Coronary artery (tissue), 2 donors: ENCODE measurements around the gene IGF2.

ENCODE experiments used
- DNase-seq: peaks from one replicate; pipeline ENCODE4 v3.0.0-alpha.2; 2017; ENCODE audit warnings: low spot score
- H3K27ac ChIP-seq, 2 donors: fragments of 200-600 bp; sonication (generic); one replicate each; pipeline ENCODE4 v1.5.1; 2016 to 2019
- H3K4me3 ChIP-seq: fragments of 200-600 bp; sonication (generic); 2 replicates; pipeline ENCODE4 v1.5.1; 2016; ENCODE audit warnings: mild to moderate bottlenecking, moderate library complexity
- CTCF ChIP-seq: fragments of 200-600 bp; sonication (generic); IDR thresholded peaks from one replicate; pipeline ENCODE4 v1.5.1; 2019; ENCODE audit warnings: antibody characterized with exemption

Gene IGF2

GRCh38 chr11:2136209-2136951 lies 2.8 kb downstream of the IGF2 start:
- DNase-seq = no peak
- Histone ChIP-seq H3K4me3 (peak overlapping the region; percentile 68), H3K27ac (no peak overlapping the region)
- TF ChIP-seq CTCF = no peak

GRCh38 chr11:2135648-2136201 lies 3.5 kb downstream of the IGF2 start:
- Histone ChIP-seq H3K27ac (no peak overlapping the region), H3K4me3 (no peak overlapping the region)
- no peak for DNase-seq
- TF ChIP-seq CTCF = no peak

GRCh38 chr11:2135018-2135569 lies 4.1 kb downstream of the IGF2 start:
- DNase-seq = no peak
- no peak overlapping the region for H3K4me3 ChIP-seq
- TF ChIP-seq CTCF = no peak
- H3K27ac ChIP-seq = no peak overlapping the region

GRCh38 chr11:2134022-2135010 lies 4.9 kb downstream of the IGF2 start:
- DNase-seq = no peak
- TF ChIP-seq CTCF = no peak
- Histone ChIP-seq H3K4me3 (no peak overlapping the region), H3K27ac (no peak overlapping the region)

- DNase-seq = no peak
- no peak overlapping the region for H3K4me3 ChIP-seq
- H3K27ac ChIP-seq = no peak overlapping the region
- no peak for TF ChIP-seq CTCF
These were observed 5.8 kb downstream of the IGF2 start for GRCh38 chr11:2133241-2134021.

GRCh38 chr11:2132874-2133240 lies 6.3 kb downstream of the IGF2 start:
- Histone ChIP-seq H3K4me3 (no peak overlapping the region), H3K27ac (no peak overlapping the region)
- DNase-seq = no peak
- no peak for TF ChIP-seq CTCF
